Progenitor cell of endocrine pancreas (in vitro differentiated cells): ENCODE data around the gene KCNQ5. TPM values are rescaled to one million over a fixed set of nuclear protein-coding genes. Genes with fewer than 3 reads are reported as not detected.

Experiments used
- DNase-seq: peaks from one replicate; pipeline ENCODE4 v3.0.0; 2021; ENCODE audit warnings: low spot score; ENCODE audit not compliant: unreplicated experiment
- H3K27ac Mint-ChIP-seq: 2 replicates; pipeline ENCODE4 v1.8.0; 2021; ENCODE audit warnings: mild to moderate bottlenecking, moderate library complexity, mixed read lengths
- H3K27me3 Mint-ChIP-seq: 2 replicates; pipeline ENCODE4 v1.8.0; 2021; ENCODE audit warnings: mixed read lengths
- H3K36me3 Mint-ChIP-seq: 2 replicates; pipeline ENCODE4 v1.8.0; 2022; ENCODE audit warnings: mixed read lengths; ENCODE audit not compliant: insufficient read depth
- H3K4me1 Mint-ChIP-seq: 2 replicates; pipeline ENCODE4 v1.8.0; 2021; ENCODE audit warnings: low read depth, mixed read lengths
- H3K4me3 Mint-ChIP-seq: 2 replicates; pipeline ENCODE4 v1.8.0; 2021; ENCODE audit warnings: low read depth, mild to moderate bottlenecking, moderate library complexity, mixed read lengths
- H3K9me3 Mint-ChIP-seq: 2 replicates; pipeline ENCODE4 v1.8.0; 2021; ENCODE audit warnings: low read depth, mixed read lengths
- total RNA-seq: library from RNA; stranded (reverse); gene quantifications from 2 replicates; pipeline ENCODE4 v1.2.1, GENCODE V29; 2021
- TF ChIP-seq, protein P1 (sequence below): fragments of 200-600 bp; sonication (generic); IDR thresholded peaks from one replicate; pipeline ENCODE4 v1.5.0; 2021; ENCODE audit warnings: antibody characterized with exemption, mild to moderate bottlenecking; ENCODE audit not compliant: unreplicated experiment

The KCNQ5 gene
- total RNA-seq, 1 donor from 2014 or later: 1.0 TPM

DNA sequence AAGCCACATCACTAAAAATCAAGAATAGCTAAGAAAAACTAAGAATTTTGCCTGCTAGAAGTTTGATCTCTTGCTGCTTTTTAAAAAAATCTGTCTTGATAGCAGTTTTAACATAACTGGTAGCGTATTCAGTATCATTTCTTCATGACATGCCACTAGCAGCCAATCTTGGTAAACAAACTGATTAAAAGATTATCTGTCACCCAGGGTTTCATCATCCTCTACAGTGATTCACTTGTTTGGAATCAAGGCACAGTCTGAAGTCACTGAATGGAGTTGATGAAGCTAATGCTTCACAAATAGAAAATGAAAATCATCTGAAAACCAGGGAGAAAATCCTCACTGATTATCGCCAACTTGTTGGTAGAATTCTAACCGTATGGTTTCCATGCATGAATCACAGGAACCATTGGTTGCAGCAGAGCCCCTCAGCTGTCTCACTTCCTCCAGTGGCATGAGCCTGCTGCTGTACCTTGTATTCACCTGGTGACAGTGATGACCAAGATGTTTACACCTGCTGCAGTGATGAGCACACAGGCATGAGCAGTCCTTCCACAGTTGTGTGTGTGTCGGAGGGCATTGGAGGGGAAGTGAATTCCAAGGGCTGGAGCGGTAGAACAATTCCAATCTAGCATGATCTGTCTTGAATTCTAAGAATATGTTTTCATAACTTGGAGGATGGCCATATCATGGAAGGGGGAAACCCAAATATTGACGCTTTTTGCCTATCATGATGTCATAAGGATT is 328.4 kb downstream of the KCNQ5 start:
- TF ChIP-seq, protein P1, sequence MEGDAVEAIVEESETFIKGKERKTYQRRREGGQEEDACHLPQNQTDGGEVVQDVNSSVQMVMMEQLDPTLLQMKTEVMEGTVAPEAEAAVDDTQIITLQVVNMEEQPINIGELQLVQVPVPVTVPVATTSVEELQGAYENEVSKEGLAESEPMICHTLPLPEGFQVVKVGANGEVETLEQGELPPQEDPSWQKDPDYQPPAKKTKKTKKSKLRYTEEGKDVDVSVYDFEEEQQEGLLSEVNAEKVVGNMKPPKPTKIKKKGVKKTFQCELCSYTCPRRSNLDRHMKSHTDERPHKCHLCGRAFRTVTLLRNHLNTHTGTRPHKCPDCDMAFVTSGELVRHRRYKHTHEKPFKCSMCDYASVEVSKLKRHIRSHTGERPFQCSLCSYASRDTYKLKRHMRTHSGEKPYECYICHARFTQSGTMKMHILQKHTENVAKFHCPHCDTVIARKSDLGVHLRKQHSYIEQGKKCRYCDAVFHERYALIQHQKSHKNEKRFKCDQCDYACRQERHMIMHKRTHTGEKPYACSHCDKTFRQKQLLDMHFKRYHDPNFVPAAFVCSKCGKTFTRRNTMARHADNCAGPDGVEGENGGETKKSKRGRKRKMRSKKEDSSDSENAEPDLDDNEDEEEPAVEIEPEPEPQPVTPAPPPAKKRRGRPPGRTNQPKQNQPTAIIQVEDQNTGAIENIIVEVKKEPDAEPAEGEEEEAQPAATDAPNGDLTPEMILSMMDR: no peak
- H3K27ac Mint-ChIP-seq: no peak overlapping the region
- no peaks in the 10 kb centered on the region for H3K9me3 Mint-ChIP-seq
- H3K4me3 Mint-ChIP-seq: no peak overlapping the region
- no peaks in the 10 kb centered on the region for H3K27me3 Mint-ChIP-seq
- no peaks in the 10 kb centered on the region for H3K36me3 Mint-ChIP-seq
- no peak for DNase-seq
- H3K4me1 Mint-ChIP-seq: peaks cover 15% of the 10 kb centered on the region

DNA sequence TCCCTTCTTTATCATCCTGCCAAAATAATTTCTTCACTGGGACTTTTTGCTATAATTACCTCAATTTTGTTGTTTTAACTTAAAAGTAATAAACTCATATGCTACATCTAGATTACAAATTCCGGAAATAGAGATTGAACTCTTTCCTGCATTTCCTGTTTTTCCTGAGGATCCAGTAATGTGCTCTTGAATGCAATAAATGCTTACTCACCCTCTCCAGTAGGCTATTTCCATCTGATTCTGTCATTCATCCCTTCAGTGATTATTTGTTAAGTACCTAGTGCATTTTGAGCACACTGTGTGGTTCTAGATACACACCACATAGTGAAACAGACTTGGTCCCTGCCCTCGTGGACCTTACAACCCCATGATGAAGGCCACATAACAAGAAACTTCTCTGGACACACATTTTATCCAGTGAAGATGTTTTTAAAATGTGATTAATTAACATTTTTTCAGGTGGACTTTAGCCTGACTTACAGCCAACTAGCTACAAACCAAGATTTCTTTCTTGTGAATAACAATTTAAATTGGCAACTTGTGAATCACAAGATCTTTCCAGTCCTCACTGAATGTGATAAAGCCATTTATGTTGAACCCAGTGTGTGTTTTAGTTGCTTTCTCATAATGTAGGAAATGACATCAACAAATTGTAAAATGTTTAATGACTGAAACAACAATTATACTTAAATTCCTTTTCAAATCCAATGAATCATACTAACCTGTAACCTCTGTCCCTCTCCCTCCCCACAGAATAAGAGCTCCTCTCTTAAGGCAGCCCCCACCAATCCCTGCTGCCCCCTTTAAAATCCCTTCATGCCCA is 331.2 kb downstream of the KCNQ5 start:
- Mint-ChIP-seq H3K9me3 (no peaks in the 10 kb centered on the region), H3K4me1 (peaks cover 15% of the 10 kb centered on the region), H3K27me3 (no peaks in the 10 kb centered on the region), H3K36me3 (no peaks in the 10 kb centered on the region), H3K4me3 (no peak overlapping the region), H3K27ac (no peak overlapping the region)
- TF ChIP-seq, protein P1: no peak
- DNase-seq: no peak

DNA sequence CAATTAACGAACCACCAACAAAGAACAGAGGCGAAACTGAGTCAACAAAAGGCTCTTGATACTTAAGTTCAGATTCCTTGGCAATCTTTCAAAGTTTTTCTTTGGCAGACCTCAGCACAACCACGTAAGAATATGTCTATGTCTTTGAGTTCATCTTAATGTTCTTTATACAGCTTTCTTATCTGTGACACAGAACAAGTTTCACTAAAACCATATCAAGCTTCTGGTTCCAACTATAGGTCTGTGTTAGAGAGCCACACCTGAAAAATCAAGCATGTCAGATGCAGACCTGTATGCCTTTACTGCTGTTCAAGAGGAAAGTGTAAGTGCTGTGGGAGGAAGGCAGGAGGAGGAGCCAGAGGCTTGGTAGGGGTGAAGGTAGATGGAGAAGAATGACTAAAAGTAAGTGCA is 332.1 kb downstream of the KCNQ5 start:
- H3K4me3 Mint-ChIP-seq: no peak overlapping the region
- TF ChIP-seq, protein P1: no peak
- no peaks in the 10 kb centered on the region for H3K9me3 Mint-ChIP-seq
- H3K4me1 Mint-ChIP-seq: peaks cover 15% of the 10 kb centered on the region
- H3K27me3 Mint-ChIP-seq: no peaks in the 10 kb centered on the region
- no peaks in the 10 kb centered on the region for H3K36me3 Mint-ChIP-seq
- DNase-seq: no peak
- no peak overlapping the region for H3K27ac Mint-ChIP-seq

DNA sequence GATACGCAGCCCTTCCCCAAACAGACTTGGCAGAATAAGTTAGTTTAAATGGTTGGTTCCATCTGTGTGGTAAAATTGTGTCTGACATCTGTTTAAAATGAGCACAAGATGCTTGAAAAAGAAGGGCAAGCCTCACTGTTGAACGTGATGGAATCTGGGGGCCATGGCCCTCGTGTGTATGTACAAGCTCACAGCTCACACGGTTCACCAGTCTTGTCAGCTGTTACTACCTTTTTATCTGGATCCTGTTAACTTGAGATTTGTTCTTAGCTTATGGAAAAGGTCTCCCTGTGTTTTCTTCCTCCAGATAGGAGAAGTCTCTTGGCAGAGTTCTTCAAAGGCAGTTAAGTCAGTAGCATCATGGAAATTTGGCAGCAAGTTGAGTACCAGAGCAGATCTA is 332.9 kb downstream of the KCNQ5 start:
- TF ChIP-seq, protein P1: no peak
- H3K4me1 Mint-ChIP-seq: peaks cover 15% of the 10 kb centered on the region
- DNase-seq: no peak
- no peaks in the 10 kb centered on the region for H3K27me3 Mint-ChIP-seq
- no peak overlapping the region for H3K4me3 Mint-ChIP-seq
- no peaks in the 10 kb centered on the region for H3K9me3 Mint-ChIP-seq
- H3K27ac Mint-ChIP-seq: no peak overlapping the region
- no peaks in the 10 kb centered on the region for H3K36me3 Mint-ChIP-seq

DNA sequence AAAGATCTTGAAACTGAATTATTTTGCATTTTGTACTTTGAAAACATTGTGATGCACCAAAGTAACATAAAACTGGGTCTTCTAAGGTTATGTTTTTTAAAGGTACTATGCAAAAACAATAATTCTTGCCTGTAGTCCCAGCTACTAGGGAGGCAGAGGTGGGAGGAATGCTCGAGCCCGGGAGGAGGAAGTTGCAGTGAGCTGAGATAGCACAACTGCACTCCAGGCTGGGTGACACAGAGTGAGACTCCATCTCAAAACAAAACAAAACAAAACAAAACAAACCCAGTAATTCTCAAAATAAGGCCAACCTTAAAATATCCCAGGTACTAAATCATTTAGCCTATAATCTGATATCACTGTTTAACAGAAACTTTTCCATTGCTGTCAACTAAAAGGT is 333.8 kb downstream of the KCNQ5 start:
- Mint-ChIP-seq H3K4me1 (peaks cover 15% of the 10 kb centered on the region), H3K9me3 (no peaks in the 10 kb centered on the region), H3K27ac (no peak overlapping the region), H3K4me3 (no peak overlapping the region), H3K36me3 (no peaks in the 10 kb centered on the region), H3K27me3 (no peaks in the 10 kb centered on the region)
- no peak for DNase-seq
- TF ChIP-seq, protein P1: no peak
